ENCODE measurements around the gene HOXA5.

DNA sequence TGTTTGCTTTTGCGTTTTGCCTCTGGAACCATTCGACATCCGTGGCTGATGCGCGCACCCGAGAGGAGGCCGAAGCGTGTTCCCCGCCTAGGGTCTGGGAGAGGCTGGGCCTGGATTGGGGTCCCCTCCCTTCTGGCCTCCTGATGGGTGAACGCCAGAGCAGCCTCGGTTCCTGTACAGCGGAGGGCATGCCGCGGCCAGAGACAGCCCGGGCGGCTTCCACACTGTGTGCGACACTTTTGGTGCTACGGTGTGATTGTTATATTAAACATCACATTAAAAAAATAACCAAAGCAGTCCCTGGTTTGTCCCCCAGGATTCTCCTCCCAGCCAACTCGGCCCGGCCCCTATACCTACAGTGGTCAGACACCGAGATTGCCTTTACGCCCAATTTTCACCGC, 16.7 kb upstream of the HOXA5 start:
- TF ChIP-seq RARB (CRISPR knock-in tag; IDR thresholded peaks at IDR 0.05): no peak
- no peak for TF ChIP-seq BACH2 (CRISPR knock-in tag; IDR thresholded peaks at IDR 0.05; ENCODE audit: borderline replicate concordance)
- TF ChIP-seq SNAI2 (CRISPR knock-in tag; IDR thresholded peaks at IDR 0.05): no peak
